CD14-positive monocyte (primary cell): Measurements from ENCODE around the gene MYH10. TPM values are rescaled to one million over a fixed set of nuclear protein-coding genes. Genes with fewer than 3 reads are reported as not detected.

Experiments used
- DNase-seq, 3 donors: peaks; one replicate each; pipeline ENCODE4 v3.0.0-alpha.2; 2011 to 2022
- H2AFZ ChIP-seq: 2 replicates; pipeline ENCODE4 v1.6.0; 2012; ENCODE audit warnings: mild to moderate bottlenecking, low read depth, low read length, inconsistent platforms; ENCODE audit not compliant: insufficient read depth, poor library complexity, severe bottlenecking
- H3K27ac ChIP-seq, 2 donors: 1 replicate in 1 of 2; 2 replicates in 1 of 2; pipeline ENCODE4 v1.5.1; 2012 to 2013; ENCODE audit warnings: low read length in 2 of 2, control low read depth in 1 of 2, inconsistent platforms in 1 of 2, low read depth in 1 of 2, mild to moderate bottlenecking in 1 of 2
- H3K27me3 ChIP-seq, 2 donors: one replicate each; pipeline versions ENCODE4 v1.6.0 to v1.6.1; 2011 to 2013; ENCODE audit warnings: low read length in 2 of 2; ENCODE audit not compliant: control insufficient read depth in 2 of 2, insufficient read depth in 2 of 2
- H3K36me3 ChIP-seq, 2 donors: replicated peaks in 1 of 2; 1 replicate in 1 of 2; 2 replicates in 1 of 2; pipeline versions ENCODE4 v1.5.1 to v1.6.1; 2012 to 2013; ENCODE audit warnings: low read length in 2 of 2, control low read depth in 1 of 2, inconsistent platforms in 1 of 2, mild to moderate bottlenecking in 1 of 2; ENCODE audit not compliant: insufficient read depth in 2 of 2, control insufficient read depth in 1 of 2
- H3K4me1 ChIP-seq, 2 donors: 1 replicate in 1 of 2; 2 replicates in 1 of 2; pipeline versions ENCODE4 v1.5.1 to v1.6.1; 2012 to 2013; ENCODE audit warnings: low read length in 2 of 2, control low read depth in 1 of 2, inconsistent platforms in 1 of 2, mild to moderate bottlenecking in 1 of 2, moderate library complexity in 1 of 2; ENCODE audit not compliant: insufficient read depth in 2 of 2, control insufficient read depth in 1 of 2
- H3K4me2 ChIP-seq: replicated peaks from 2 replicates; pipeline ENCODE3; 2012; ENCODE audit warnings: low read length, moderate library complexity, mild to moderate bottlenecking; ENCODE audit not compliant: poor library complexity, severe bottlenecking; ENCODE audit errors: extremely low read depth
- H3K4me3 ChIP-seq, 3 experiments: fragments of 200-600 bp in 1 of 3; sonication (generic) in 1 of 3; replicated peaks in 1 of 3; 1 replicate in 2 of 3; 2 replicates in 1 of 3; pipeline ENCODE4 v1.5.1; 2011 to 2013; ENCODE audit warnings: low read length in 3 of 3, mild to moderate bottlenecking in 3 of 3, control low read depth in 2 of 3, low read depth in 2 of 3, inconsistent platforms in 1 of 3, moderate library complexity in 1 of 3
- H3K79me2 ChIP-seq: 2 replicates; pipeline ENCODE4 v1.6.0; 2012; ENCODE audit warnings: mild to moderate bottlenecking, control low read depth, inconsistent platforms, low read length, moderate library complexity; ENCODE audit not compliant: insufficient read depth
- H3K9ac ChIP-seq: 2 replicates; pipeline ENCODE4 v1.6.0; 2017; ENCODE audit warnings: low read length, mild to moderate bottlenecking; ENCODE audit not compliant: insufficient read depth, poor library complexity, severe bottlenecking
- H3K9me3 ChIP-seq, 2 donors: replicated peaks in 1 of 2; 1 replicate in 1 of 2; 2 replicates in 1 of 2; pipeline versions ENCODE4 v1.5.1 to v1.6.1; 2012 to 2013; ENCODE audit warnings: low read length in 2 of 2, control low read depth in 1 of 2; ENCODE audit not compliant: control insufficient read depth in 1 of 2, insufficient read depth in 1 of 2
- H4K20me1 ChIP-seq: 2 replicates; pipeline ENCODE4 v1.6.0; 2012; ENCODE audit warnings: mild to moderate bottlenecking, low read length, control low read depth, moderate library complexity; ENCODE audit not compliant: insufficient read depth
- H3K27ac Mint-ChIP-seq, 7 donors: one replicate each; pipeline ENCODE4 v1.8.0; 2020; ENCODE audit warnings: mild to moderate bottlenecking in 7 of 7, mixed read lengths in 7 of 7, moderate library complexity in 6 of 7, inconsistent platforms in 2 of 7
- H3K27me3 Mint-ChIP-seq, 3 donors: one replicate each; pipeline ENCODE4 v1.8.0; 2021 to 2022; ENCODE audit warnings: low read depth in 3 of 3, mild to moderate bottlenecking in 3 of 3, mixed read lengths in 3 of 3, moderate library complexity in 3 of 3, inconsistent platforms in 1 of 3
- H3K36me3 Mint-ChIP-seq, 2 donors: one replicate each; pipeline ENCODE4 v1.8.0; 2020; ENCODE audit warnings: mixed read lengths in 2 of 2, inconsistent platforms in 1 of 2, mild to moderate bottlenecking in 1 of 2
- H3K4me1 Mint-ChIP-seq: one replicate; pipeline ENCODE4 v1.8.0; 2020; ENCODE audit warnings: mild to moderate bottlenecking, mixed read lengths
- H3K4me3 Mint-ChIP-seq, 2 donors: one replicate each; pipeline ENCODE4 v1.8.0; 2020; ENCODE audit warnings: mild to moderate bottlenecking in 2 of 2, mixed read lengths in 2 of 2, moderate library complexity in 1 of 2
- H3K9me3 Mint-ChIP-seq, 7 donors: one replicate each; pipeline ENCODE4 v1.8.0; 2020 to 2022; ENCODE audit warnings: mixed read lengths in 7 of 7, mild to moderate bottlenecking in 6 of 7, moderate library complexity in 6 of 7, inconsistent platforms in 2 of 7
- CTCF ChIP-seq: fragments of 200-600 bp; IDR thresholded peaks from one replicate; pipeline ENCODE4 v1.8.0; 2022; ENCODE audit warnings: antibody characterized with exemption, mild to moderate bottlenecking
- WGBS: methylation state at CpG from one replicate; pipeline ENCODE4 v1.1.5; 2013; ENCODE audit warnings: missing lambda C conversion rate; ENCODE audit not compliant: insufficient coverage; 5-methylcytosine and 5-hydroxymethylcytosine counted together
- intact Hi-C, 2 donors: fragments of 100-400 bp; cut with micrococcal nuclease; formaldehyde crosslinking; loops; one replicate each; pipeline versions ENCODE4 v1.15.0 to v1.15.1; 2023
- polyA plus RNA-seq, 3 donors: library from polyadenylated mRNA; depleted of rRNA in 1 of 3; unstranded in 2 of 3; stranded (reverse) in 1 of 3; fragments of 300-500 nt in 2 of 3; fragments of >200 nt in 1 of 3; fragmentation: Illumina TruSeq in 2 of 3; gene quantifications; 1 replicate in 2 of 3; 2 replicates in 1 of 3; pipeline ENCODE4 v1.2.3, GENCODE V29; 2012 to 2021

The MYH10 gene
- polyA plus RNA-seq, 3 donors = 0.42 to 0.65 TPM; not detected in 1

- peaks cover 2 to 5% (median 3%) of the 10 kb centered on the region in 3 donors for H3K27me3 Mint-ChIP-seq
- H3K4me3 Mint-ChIP-seq = no peak overlapping the region
- no peaks in the 10 kb centered on the region for H3K9me3 ChIP-seq
- 100% methylated on average over 1 of the region's 3 CpGs for WGBS
- no peak for DNase-seq
- no peaks in the 10 kb centered on the region for H3K4me1 Mint-ChIP-seq
- no peaks in the 10 kb centered on the region for H3K36me3 Mint-ChIP-seq
- H3K79me2 ChIP-seq = no peaks in the 10 kb centered on the region
- H3K9me3 Mint-ChIP-seq = peaks cover 0 to 2% (median 0%) of the 10 kb centered on the region in 7 donors
- H3K9ac ChIP-seq = no peak overlapping the region
- H3K27ac Mint-ChIP-seq = no peak overlapping the region
- no peak overlapping the region for H3K4me3 ChIP-seq
- H4K20me1 ChIP-seq = no peaks in the 10 kb centered on the region
- intact Hi-C loops = no loop called here
- no peaks in the 10 kb centered on the region for H3K36me3 ChIP-seq
- no peaks in the 10 kb centered on the region for H3K27me3 ChIP-seq
- TF ChIP-seq CTCF = no peak
- no peak overlapping the region for H3K4me2 ChIP-seq
- no peaks in the 10 kb centered on the region for H3K4me1 ChIP-seq
- H2AFZ ChIP-seq = no peak overlapping the region
- no peak overlapping the region for H3K27ac ChIP-seq
Observed at GRCh38 chr17:8537734-8538133, 92.8 kb downstream of the MYH10 start.

- no peaks in the 10 kb centered on the region for H3K79me2 ChIP-seq
- no peaks in the 10 kb centered on the region for H3K4me1 Mint-ChIP-seq
- H3K4me2 ChIP-seq = no peak overlapping the region
- H3K27me3 ChIP-seq = no peaks in the 10 kb centered on the region
- H3K9me3 ChIP-seq = no peaks in the 10 kb centered on the region
- H3K36me3 ChIP-seq = no peaks in the 10 kb centered on the region
- no peak overlapping the region for H3K27ac ChIP-seq
- H4K20me1 ChIP-seq = no peaks in the 10 kb centered on the region
- H3K36me3 Mint-ChIP-seq = no peaks in the 10 kb centered on the region
- no peak overlapping the region for H2AFZ ChIP-seq
- no peak for DNase-seq
- 98% methylated on average over 8 of the region's 9 CpGs for WGBS
- no peak overlapping the region for H3K27ac Mint-ChIP-seq
- H3K27me3 Mint-ChIP-seq = peaks cover 0 to 4% (median 3%) of the 10 kb centered on the region in 3 donors
- H3K4me1 ChIP-seq = no peaks in the 10 kb centered on the region
- TF ChIP-seq CTCF = no peak
- intact Hi-C loops = no loop called here
- no peaks in the 10 kb centered on the region for H3K9me3 Mint-ChIP-seq
- no peak overlapping the region for H3K9ac ChIP-seq
- no peak overlapping the region for H3K4me3 ChIP-seq
- H3K4me3 Mint-ChIP-seq = no peak overlapping the region
Observed at GRCh38 chr17:8534498-8535188, 95.9 kb downstream of the MYH10 start.
